Hepatocyte (in vitro differentiated cells): ENCODE measurements around the gene NELL2. TPM values are rescaled to one million over a fixed set of nuclear protein-coding genes. Genes with fewer than 3 reads are reported as not detected.

Source experiments
- DNase-seq: peaks from one replicate; pipeline ENCODE4 v3.0.0-alpha.2; 2016; ENCODE audit warnings: low spot score
- H2AFZ ChIP-seq: fragments of 200-600 bp; sonication (generic); 2 replicates; pipeline ENCODE4 v1.6.0; 2016; ENCODE audit warnings: antibody characterized with exemption, mild to moderate bottlenecking
- H3K27ac ChIP-seq: fragments of 200-600 bp; sonication (generic); 2 replicates; pipeline ENCODE4 v1.5.1; 2016; ENCODE audit warnings: mild to moderate bottlenecking
- H3K27me3 ChIP-seq: fragments of 200-600 bp; sonication (generic); 2 replicates; pipeline ENCODE4 v1.6.1; 2016
- H3K36me3 ChIP-seq: fragments of 200-600 bp; sonication (generic); replicated peaks from 2 replicates; pipeline ENCODE4 v1.5.1; 2016; ENCODE audit warnings: low read depth; ENCODE audit not compliant: insufficient read depth
- H3K4me1 ChIP-seq: fragments of 200-600 bp; sonication (generic); 2 replicates; pipeline ENCODE4 v1.5.1; 2016; ENCODE audit warnings: mild to moderate bottlenecking, moderate library complexity; ENCODE audit not compliant: insufficient read depth
- H3K4me2 ChIP-seq: fragments of 200-600 bp; sonication (generic); 2 replicates; pipeline ENCODE4 v1.6.0; 2016
- H3K4me3 ChIP-seq: fragments of 200-600 bp; sonication (generic); 2 replicates; pipeline ENCODE4 v1.5.1; 2016; ENCODE audit warnings: mild to moderate bottlenecking
- H3K79me2 ChIP-seq: fragments of 200-600 bp; sonication (generic); 2 replicates; pipeline ENCODE4 v1.6.0; 2017; ENCODE audit warnings: mild to moderate bottlenecking
- H3K9me2 ChIP-seq: fragments of 200-600 bp; sonication (generic); replicated peaks from 2 replicates; pipeline ENCODE4 v1.6.0; 2017; ENCODE audit warnings: mild to moderate bottlenecking; ENCODE audit not compliant: insufficient read depth
- H3K9me3 ChIP-seq: fragments of 200-600 bp; sonication (generic); 2 replicates; pipeline ENCODE4 v1.5.1; 2016; ENCODE audit warnings: low read depth, mild to moderate bottlenecking
- H4K20me1 ChIP-seq: fragments of 200-600 bp; sonication (generic); 2 replicates; pipeline ENCODE4 v1.6.0; 2016; ENCODE audit warnings: mild to moderate bottlenecking; ENCODE audit not compliant: insufficient read depth, poor library complexity, severe bottlenecking
- EZH2 ChIP-seq: fragments of 200-600 bp; sonication (generic); IDR thresholded peaks from 2 replicates; pipeline ENCODE4 v1.6.1; 2016; ENCODE audit warnings: antibody characterized with exemption, mild to moderate bottlenecking, borderline replicate concordance
- EZH2phosphoT487 ChIP-seq: fragments of 200-600 bp; sonication (generic); IDR thresholded peaks from one replicate; pipeline ENCODE4 v1.6.1; 2018; ENCODE audit warnings: antibody characterized with exemption, mild to moderate bottlenecking, low read depth, moderate library complexity; ENCODE audit not compliant: unreplicated experiment, severe bottlenecking
- WGBS: methylation state at CpG from one replicate; pipeline ENCODE4 v1.1.6; 2016; ENCODE audit warnings: low lambda C conversion rate; ENCODE audit errors: missing lambda C conversion rate; 5-methylcytosine and 5-hydroxymethylcytosine counted together
- polyA plus RNA-seq: library from polyadenylated mRNA; unstranded; fragments of >200 nt; fragmentation: Nextera tagmentation; extraction: Ambion mirVana; gene quantifications from 2 replicates; pipeline ENCODE4 v1.2.1, GENCODE V29; 2016
- total RNA-seq: library from RNA; depleted of rRNA; stranded (reverse); fragments of >200 nt; gene quantifications from 2 replicates; pipeline ENCODE4 v1.2.3, GENCODE V29; 2014
- TF ChIP-seq, protein P1 (sequence below): fragments of 200-600 bp; sonication (generic); IDR thresholded peaks from 2 replicates; pipeline ENCODE4 v1.5.1; 2016; ENCODE audit warnings: antibody characterized with exemption, mild to moderate bottlenecking; ENCODE audit not compliant: poor library complexity

The NELL2 gene
- total and polyA plus RNA-seq, 2 experiments from 2014 or later: 7.4 to 31.3 TPM

DNA sequence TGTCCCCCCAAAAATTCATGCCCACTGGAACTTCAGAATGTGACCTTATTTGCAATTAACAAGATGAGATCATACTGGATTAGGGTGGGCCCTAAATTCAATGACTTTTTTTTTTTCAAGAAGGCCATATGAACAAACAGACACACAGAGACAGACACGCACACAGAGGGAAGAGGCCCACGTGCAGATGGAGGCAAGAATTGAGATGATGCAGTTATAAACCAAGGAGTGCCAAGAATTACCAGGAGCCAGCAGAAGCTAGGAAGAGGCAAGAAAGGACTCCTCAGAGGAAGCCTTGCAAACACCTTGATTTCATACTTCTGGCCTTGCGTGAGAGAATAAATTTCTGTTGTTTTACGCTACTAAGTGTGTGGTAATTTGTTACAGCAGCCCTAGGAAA, 33.4 kb downstream of the NELL2 start:
- no peaks in the 10 kb centered on the region for H3K4me1 ChIP-seq
- 94% methylated on average over 4 of the region's 4 CpGs for WGBS

DNA sequence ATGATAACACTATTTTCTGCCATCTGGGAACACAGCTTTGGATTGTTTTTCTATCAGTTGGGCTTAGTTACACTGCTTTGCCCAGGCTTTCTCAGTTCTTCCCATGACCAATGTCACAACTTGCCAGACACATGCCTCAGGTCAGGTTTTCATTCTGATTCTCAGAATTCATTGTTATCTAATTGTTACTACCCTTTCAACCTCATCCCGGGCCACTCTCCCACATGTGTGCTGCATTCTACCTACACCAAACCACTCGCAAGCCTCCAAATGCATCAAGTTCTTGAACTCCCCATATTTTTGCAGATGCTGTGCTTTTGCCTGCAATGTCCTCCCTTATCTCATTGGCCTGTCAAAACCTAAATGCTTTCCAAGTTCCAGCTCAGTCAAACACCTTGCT, 36.3 kb downstream of the NELL2 start:
- Histone ChIP-seq H3K27me3 (no peaks in the 10 kb centered on the region), H3K4me1 (no peaks in the 10 kb centered on the region), H3K79me2 (no peaks in the 10 kb centered on the region), H2AFZ (no peak overlapping the region), H3K4me3 (no peak overlapping the region), H3K4me2 (no peak overlapping the region), H3K27ac (no peak overlapping the region), H4K20me1 (no peaks in the 10 kb centered on the region), H3K36me3 (no peaks in the 10 kb centered on the region), H3K9me3 (no peaks in the 10 kb centered on the region), H3K9me2 (no peaks in the 10 kb centered on the region)
- WGBS: 87% methylated on average over 2 of the region's 2 CpGs
- TF ChIP-seq EZH2phosphoT487 (no peak), EZH2 (no peak)
- TF ChIP-seq, protein P1, sequence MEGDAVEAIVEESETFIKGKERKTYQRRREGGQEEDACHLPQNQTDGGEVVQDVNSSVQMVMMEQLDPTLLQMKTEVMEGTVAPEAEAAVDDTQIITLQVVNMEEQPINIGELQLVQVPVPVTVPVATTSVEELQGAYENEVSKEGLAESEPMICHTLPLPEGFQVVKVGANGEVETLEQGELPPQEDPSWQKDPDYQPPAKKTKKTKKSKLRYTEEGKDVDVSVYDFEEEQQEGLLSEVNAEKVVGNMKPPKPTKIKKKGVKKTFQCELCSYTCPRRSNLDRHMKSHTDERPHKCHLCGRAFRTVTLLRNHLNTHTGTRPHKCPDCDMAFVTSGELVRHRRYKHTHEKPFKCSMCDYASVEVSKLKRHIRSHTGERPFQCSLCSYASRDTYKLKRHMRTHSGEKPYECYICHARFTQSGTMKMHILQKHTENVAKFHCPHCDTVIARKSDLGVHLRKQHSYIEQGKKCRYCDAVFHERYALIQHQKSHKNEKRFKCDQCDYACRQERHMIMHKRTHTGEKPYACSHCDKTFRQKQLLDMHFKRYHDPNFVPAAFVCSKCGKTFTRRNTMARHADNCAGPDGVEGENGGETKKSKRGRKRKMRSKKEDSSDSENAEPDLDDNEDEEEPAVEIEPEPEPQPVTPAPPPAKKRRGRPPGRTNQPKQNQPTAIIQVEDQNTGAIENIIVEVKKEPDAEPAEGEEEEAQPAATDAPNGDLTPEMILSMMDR: no peak
- DNase-seq: no peak

More for the DNA sequence above, 33.4 kb downstream of the NELL2 start:
- DNase-seq: no peak
- Histone ChIP-seq H3K4me2 (no peak overlapping the region), H3K4me3 (no peak overlapping the region), H3K79me2 (no peaks in the 10 kb centered on the region), H2AFZ (no peak overlapping the region), H4K20me1 (no peaks in the 10 kb centered on the region), H3K27me3 (no peaks in the 10 kb centered on the region), H3K9me3 (no peaks in the 10 kb centered on the region), H3K9me2 (no peaks in the 10 kb centered on the region), H3K27ac (no peak overlapping the region), H3K36me3 (no peaks in the 10 kb centered on the region)
- TF ChIP-seq EZH2: no peak
- TF ChIP-seq, protein P1: no peak
- no peak for TF ChIP-seq EZH2phosphoT487

DNA sequence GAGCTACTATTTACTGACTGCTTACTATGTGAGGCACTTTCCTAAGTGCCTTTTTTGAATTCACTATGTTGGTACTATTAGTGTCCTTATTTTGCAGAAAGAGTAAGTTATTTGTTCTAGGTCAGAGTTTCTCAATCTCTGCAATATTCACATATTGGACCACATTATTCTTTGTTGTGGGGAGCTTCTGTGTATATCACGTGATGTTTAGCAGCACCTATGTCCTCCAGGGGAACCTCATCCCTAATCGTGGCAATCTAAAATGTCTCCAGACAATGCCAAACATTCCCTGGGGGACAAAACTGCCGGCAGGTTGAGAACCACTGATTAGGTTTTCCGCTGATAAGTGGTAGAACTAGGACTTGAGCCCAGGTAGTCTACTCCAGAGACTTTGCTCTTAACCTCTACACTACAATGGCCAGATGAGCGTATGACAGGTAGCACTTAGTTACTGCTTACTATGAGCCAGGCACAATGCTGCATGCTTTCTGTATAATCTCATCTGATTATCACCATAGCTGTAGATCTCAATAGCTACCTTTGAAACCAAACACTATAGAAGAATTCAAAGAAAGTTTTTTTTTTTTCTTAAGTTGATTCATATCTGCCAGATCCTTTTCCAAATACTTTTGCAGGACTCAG, 38.9 kb downstream of the NELL2 start:
- Histone ChIP-seq H3K27me3 (no peaks in the 10 kb centered on the region), H3K9me2 (no peaks in the 10 kb centered on the region), H3K4me1 (no peaks in the 10 kb centered on the region), H2AFZ (no peak overlapping the region), H4K20me1 (no peaks in the 10 kb centered on the region), H3K4me3 (no peak overlapping the region), H3K9me3 (no peaks in the 10 kb centered on the region), H3K4me2 (no peak overlapping the region), H3K79me2 (no peaks in the 10 kb centered on the region), H3K27ac (no peak overlapping the region), H3K36me3 (no peaks in the 10 kb centered on the region)
- 55% methylated on average over 5 of the region's 5 CpGs for WGBS
- TF ChIP-seq EZH2: no peak
- TF ChIP-seq, protein P1: no peak
- no peak for DNase-seq
